ENCODE measurements around the gene RASAL2.

- TF ChIP-seq EZH2 (IDR thresholded peaks at IDR 0.05) (no peak), POLR2AphosphoS5 (IDR thresholded peaks at IDR 0.05; ENCODE audit: borderline replicate concordance, low read depth, low read length) (no peak)
Observed at GRCh38 chr1:178048883-178049282, 45.0 kb upstream of the RASAL2 start.
